K562 (cell line): Measurements from ENCODE around the gene JADE2. TPM values are rescaled to one million over a fixed set of nuclear protein-coding genes. Genes with fewer than 3 reads are reported as not detected.

ENCODE experiments used
- ARHGAP35 ChIP-seq: fragments of 450-650 bp; IDR thresholded peaks from 2 replicates; pipeline ENCODE4 v1.6.1; 2018; ENCODE audit not compliant: partially characterized antibody
- ARID3B ChIP-seq: fragments of 250-450 bp; sonication (Bioruptor Pico); IDR thresholded peaks from 2 replicates; pipeline ENCODE4 v1.4.0; 2020; ENCODE audit warnings: borderline replicate concordance
- CXXC5 ChIP-seq: fragments of 250-450 bp; sonication (Bioruptor Pico); IDR thresholded peaks from 2 replicates; pipeline ENCODE4 v1.8.0; 2022; ENCODE audit warnings: inconsistent platforms, mild to moderate bottlenecking, moderate library complexity
- EWSR1 ChIP-seq: fragments of 450-650 bp; IDR thresholded peaks from 2 replicates; pipeline ENCODE4 v1.6.1; 2018; ENCODE audit warnings: borderline replicate concordance, mild to moderate bottlenecking, low read depth, moderate library complexity; ENCODE audit not compliant: partially characterized antibody
- GATAD2A ChIP-seq: fragments of 450-650 bp; IDR thresholded peaks from 2 replicates; pipeline ENCODE4 v1.6.1; 2017
- ID3 ChIP-seq, 2 experiments: fragments of 250-450 bp in 1 of 2; fragments of 450-650 bp in 1 of 2; sonication (Bioruptor Pico) in 1 of 2; IDR thresholded peaks; 2 replicates each; pipeline versions ENCODE4 v1.6.1 to v1.8.0; 2016 to 2021; ENCODE audit warnings: mild to moderate bottlenecking in 2 of 2, moderate library complexity in 2 of 2, missing compliant biosample characterization in 1 of 2, missing genetic modification characterization in 1 of 2
- MGA ChIP-seq: fragments of 450-650 bp; IDR thresholded peaks from 2 replicates; pipeline ENCODE4 v1.6.1; 2016; ENCODE audit warnings: mild to moderate bottlenecking, moderate library complexity
- PHTF2 ChIP-seq: fragments of 250-450 bp; sonication (Bioruptor Pico); IDR thresholded peaks from 2 replicates; pipeline ENCODE4 v1.5.0; 2021; ENCODE audit warnings: mild to moderate bottlenecking
- POLR3A ChIP-seq: IDR thresholded peaks from 2 replicates; pipeline ENCODE4 v1.6.1; 2011; ENCODE audit warnings: borderline replicate concordance, mild to moderate bottlenecking, moderate library complexity; ENCODE audit not compliant: insufficient read length, insufficient read depth; ENCODE audit errors: extremely low read depth
- TBP ChIP-seq: optimal IDR thresholded peaks from 2 replicates; pipeline ENCODE3; 2011; ENCODE audit warnings: low read depth, low read length, improper control_type of control experiment
- TCF15 ChIP-seq: fragments of 250-450 bp; sonication (Bioruptor Pico); IDR thresholded peaks from 2 replicates; pipeline ENCODE4 v1.8.0; 2022; ENCODE audit warnings: moderate library complexity, mild to moderate bottlenecking, inconsistent platforms
- ZKSCAN1 ChIP-seq: fragments of 150-350 bp; IDR thresholded peaks from 2 replicates; pipeline ENCODE4 v1.6.1; 2016; ENCODE audit warnings: low read depth, low read length
- ZNF644 ChIP-seq: fragments of 200-800 bp; sonication (Bioruptor generic); IDR thresholded peaks from 2 replicates; pipeline ENCODE4 v1.6.1; 2016; ENCODE audit warnings: low read depth, missing genetic modification characterization, missing compliant biosample characterization
- polyA plus RNA-seq, 8 experiments: library from polyadenylated mRNA; depleted of rRNA in 4 of 8; stranded (reverse) in 5 of 8; unstranded in 3 of 8; fragments of >200 nt; fragmentation: Nextera tagmentation in 2 of 8; fragmentation: Illumina TruSeq in 1 of 8; extraction: Ambion mirVana in 2 of 8; extraction: Trizol in 1 of 8; gene quantifications; 2 replicates each; pipeline versions ENCODE4 v1.2.1 to v1.2.3, GENCODE V29; 2011 to 2014; ENCODE audit warnings: inconsistent platforms in 1 of 8, missing spikeins in 1 of 8
- total RNA-seq, 7 experiments: library from RNA; depleted of rRNA in 6 of 7; stranded (reverse); fragments of >200 nt in 6 of 7; fragmentation: Illumina TruSeq in 2 of 7; extraction: Trizol in 2 of 7; gene quantifications; 2 replicates each; pipeline versions ENCODE4 v1.2.1 to v1.2.3, GENCODE V29; 2011 to 2021; ENCODE audit warnings: low replicate concordance in 1 of 7

JADE2 gene
- total and polyA plus RNA-seq, 9 of the 15 experiments (the other 6 are each of a cell fraction or from before 2014, with no cell fraction given) = 0.50 to 23.3 (median 9.1) TPM

GRCh38 chr5:134526483-134527155, 1.1 kb downstream of the JADE2 start (continued):
- TF ChIP-seq MGA = peak; percentile 80
- no peak for TF ChIP-seq ARHGAP35
- no peak for TF ChIP-seq GATAD2A
- TF ChIP-seq TCF15 (CRISPR knock-in tag) = no peak
- TF ChIP-seq EWSR1 = no peak
- peak; percentile 25; the same call in 1 of the 2 replicates for TF ChIP-seq ZKSCAN1
- TF ChIP-seq CXXC5 (CRISPR knock-in tag) = peak; percentile 66; the same call in 1 of the 2 replicates
- no peak for TF ChIP-seq ZNF644 (tag)
- no peak for TF ChIP-seq ARID3B
- TF ChIP-seq TBP = peak; percentile 45
- no peak for TF ChIP-seq ID3 (CRISPR knock-in tag; IDR thresholded peaks at IDR 0.05)
- TF ChIP-seq ID3 (tag; IDR thresholded peaks at IDR 0.05) = no peak
- TF ChIP-seq PHTF2 (CRISPR knock-in tag) = no peak
- TF ChIP-seq POLR3A = no peak
